Lower leg skin (tissue), 3 donors: ENCODE measurements around the gene SLC4A4.

ENCODE experiments used
- CTCF ChIP-seq, 3 donors: fragments of 450-650 bp; IDR thresholded peaks; one replicate each; pipeline ENCODE4 v1.5.1; 2016; ENCODE audit warnings: antibody characterized with exemption in 3 of 3, mild to moderate bottlenecking in 3 of 3, moderate library complexity in 2 of 3
- POLR2A ChIP-seq, 2 donors: fragments of 450-650 bp; IDR thresholded peaks; one replicate each; pipeline ENCODE4 v1.6.1; 2016 to 2017; ENCODE audit warnings: antibody characterized with exemption in 2 of 2, mild to moderate bottlenecking in 1 of 2, moderate library complexity in 1 of 2

- TF ChIP-seq POLR2A (IDR thresholded peaks at IDR 0.05): no peak
- TF ChIP-seq CTCF (IDR thresholded peaks at IDR 0.05): no peak
Measured at GRCh38 chr4:71400810-71401209, 62.0 kb downstream of the SLC4A4 start.
